ENCODE data around the gene HDAC9.

HDAC9 gene

DNA sequence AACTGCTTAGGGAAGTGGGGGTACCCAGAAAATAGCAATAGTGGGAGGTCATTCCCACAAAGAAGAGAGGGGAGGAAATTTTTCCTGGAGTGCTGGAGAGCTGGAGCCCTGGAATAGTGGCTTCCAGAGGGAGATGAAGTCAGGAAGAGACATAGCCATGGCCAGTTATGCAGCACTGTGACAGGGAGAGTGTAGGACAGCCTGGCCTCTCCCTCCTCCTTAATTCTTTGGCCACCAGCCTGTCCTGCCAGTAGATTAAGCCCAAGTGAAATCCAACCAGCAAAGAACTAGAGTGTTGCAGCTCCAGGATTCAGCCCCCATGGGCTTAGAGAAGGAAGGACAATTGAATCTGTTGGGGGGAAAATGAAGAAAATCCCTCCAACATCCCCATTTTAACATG, 130.5 kb downstream of the HDAC9 start:
- DNase-seq, result no peak
- intact Hi-C loops (cut with DNase I; ENCODE audit: low total_unique reads), result no loop called here
- H3K4me1 ChIP-seq, result peaks cover 0 to 9% (median 0%) of the 10 kb centered on the region in 4 donors
- H3K27me3 ChIP-seq, result no peaks in the 10 kb centered on the region
- TF ChIP-seq, protein P1, sequence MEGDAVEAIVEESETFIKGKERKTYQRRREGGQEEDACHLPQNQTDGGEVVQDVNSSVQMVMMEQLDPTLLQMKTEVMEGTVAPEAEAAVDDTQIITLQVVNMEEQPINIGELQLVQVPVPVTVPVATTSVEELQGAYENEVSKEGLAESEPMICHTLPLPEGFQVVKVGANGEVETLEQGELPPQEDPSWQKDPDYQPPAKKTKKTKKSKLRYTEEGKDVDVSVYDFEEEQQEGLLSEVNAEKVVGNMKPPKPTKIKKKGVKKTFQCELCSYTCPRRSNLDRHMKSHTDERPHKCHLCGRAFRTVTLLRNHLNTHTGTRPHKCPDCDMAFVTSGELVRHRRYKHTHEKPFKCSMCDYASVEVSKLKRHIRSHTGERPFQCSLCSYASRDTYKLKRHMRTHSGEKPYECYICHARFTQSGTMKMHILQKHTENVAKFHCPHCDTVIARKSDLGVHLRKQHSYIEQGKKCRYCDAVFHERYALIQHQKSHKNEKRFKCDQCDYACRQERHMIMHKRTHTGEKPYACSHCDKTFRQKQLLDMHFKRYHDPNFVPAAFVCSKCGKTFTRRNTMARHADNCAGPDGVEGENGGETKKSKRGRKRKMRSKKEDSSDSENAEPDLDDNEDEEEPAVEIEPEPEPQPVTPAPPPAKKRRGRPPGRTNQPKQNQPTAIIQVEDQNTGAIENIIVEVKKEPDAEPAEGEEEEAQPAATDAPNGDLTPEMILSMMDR (IDR thresholded peaks at IDR 0.05), result no peak
- H3K36me3 ChIP-seq, result peaks cover 0 to 10% (median 8%) of the 10 kb centered on the region in 3 donors
- H3K27ac ChIP-seq, result no peak overlapping the region
- H3K4me3 ChIP-seq, result no peak overlapping the region
- no peaks in the 10 kb centered on the region for H3K9me3 ChIP-seq

DNA sequence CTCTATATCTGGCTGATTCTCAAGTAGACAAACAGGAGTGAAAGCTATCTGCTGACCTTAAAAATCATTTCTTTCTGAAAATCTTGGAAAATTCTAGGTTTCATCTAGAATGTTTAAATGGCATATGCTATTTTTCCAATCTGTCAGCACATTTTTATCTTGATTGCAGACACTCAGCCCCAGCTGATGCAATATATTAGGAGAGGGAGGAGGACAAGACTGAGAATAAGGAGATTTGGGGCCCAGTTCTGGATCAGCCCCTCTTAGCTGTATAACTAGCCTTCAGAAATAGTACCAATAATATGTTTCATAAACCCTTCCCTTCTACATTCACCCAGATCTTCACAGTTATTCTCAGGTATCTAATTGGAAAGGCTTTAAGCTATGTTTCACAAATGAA, 131.2 kb downstream of the HDAC9 start:
- Histone ChIP-seq H3K4me3 (no peak overlapping the region), H3K27me3 (no peaks in the 10 kb centered on the region), H3K4me1 (peaks cover 0 to 9% (median 0%) of the 10 kb centered on the region in 4 donors), H3K9me3 (no peaks in the 10 kb centered on the region), H3K27ac (no peak overlapping the region), H3K36me3 (peaks cover 0 to 10% (median 8%) of the 10 kb centered on the region in 3 donors)
- no peak for DNase-seq
- intact Hi-C loops (cut with DNase I; ENCODE audit: low total_unique reads), result no loop called here
- TF ChIP-seq, protein P1 (IDR thresholded peaks at IDR 0.05), result no peak

DNA sequence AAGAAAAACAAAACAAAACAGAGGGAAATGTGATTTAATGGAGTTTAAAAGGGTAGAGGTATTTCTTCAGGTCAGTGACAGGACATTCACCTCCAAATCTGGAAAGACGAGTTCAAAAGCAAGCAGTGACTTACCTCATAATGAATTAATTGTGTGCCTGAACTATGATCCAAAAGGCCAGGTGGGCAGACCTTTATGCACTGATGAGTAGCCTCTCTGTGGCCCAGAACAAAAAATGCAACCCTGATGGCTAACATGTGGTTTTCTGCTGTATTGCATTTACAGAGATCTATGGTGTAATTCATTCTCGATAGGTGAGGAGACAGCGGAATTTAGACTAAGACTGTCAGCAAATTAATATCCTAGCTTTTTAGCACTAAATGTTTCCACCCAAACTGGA, 142.0 kb downstream of the HDAC9 start:
- DNase-seq, result no peak
- Histone ChIP-seq H3K4me3 (no peak overlapping the region), H3K4me1 (peaks cover 0 to 7% (median 0%) of the 10 kb centered on the region in 4 donors), H3K36me3 (peaks cover 3 to 20% (median 7%) of the 10 kb centered on the region in 3 donors), H3K27ac (no peak overlapping the region), H3K27me3 (no peaks in the 10 kb centered on the region), H3K9me3 (no peaks in the 10 kb centered on the region)
- intact Hi-C loops (cut with DNase I; ENCODE audit: low total_unique reads), result no loop called here
- TF ChIP-seq, protein P1 (IDR thresholded peaks at IDR 0.05), result no peak

DNA sequence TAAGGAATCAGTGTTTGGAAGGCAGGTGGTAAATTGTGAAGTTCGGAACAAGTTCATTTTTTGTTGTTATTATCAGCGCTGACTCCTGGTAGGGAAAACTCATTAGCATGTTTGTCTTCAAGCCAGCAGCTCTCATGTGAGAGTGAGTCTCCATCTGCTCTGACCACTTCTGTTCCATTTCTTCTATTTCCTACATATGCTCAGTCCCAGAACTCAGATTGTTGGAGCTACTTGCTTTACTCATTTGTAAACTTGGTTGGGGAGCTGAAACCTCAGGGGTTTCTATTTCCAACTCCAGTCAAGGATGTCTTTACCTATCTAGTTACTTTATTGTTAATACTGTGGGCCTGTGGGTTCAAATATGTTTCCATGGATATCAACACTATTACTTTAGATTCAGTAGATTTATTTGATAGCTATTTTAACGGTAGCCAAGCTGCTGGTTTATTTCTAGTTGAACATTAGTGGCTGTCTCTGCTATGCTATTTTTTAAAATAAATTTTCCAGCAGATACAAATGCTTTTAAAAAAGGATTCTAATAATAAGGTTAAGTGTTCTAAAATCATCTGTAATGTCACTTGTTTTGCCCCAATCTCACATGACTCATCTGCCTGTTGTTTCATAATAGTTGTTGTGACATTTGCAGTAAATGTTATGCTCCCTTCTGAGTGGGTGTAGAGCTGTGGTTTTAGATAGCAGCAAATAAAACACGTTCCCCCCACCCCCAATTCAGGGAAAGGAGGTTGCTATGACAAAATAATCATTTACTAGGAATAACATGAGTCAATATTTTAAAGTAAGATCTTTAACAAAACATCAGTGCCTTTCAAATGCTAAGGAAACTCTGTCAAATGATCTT, 143.3 kb downstream of the HDAC9 start:
- peak in 1 of 2 donors; percentile 31 for DNase-seq
- H3K36me3 ChIP-seq, result peaks cover 3 to 20% (median 7%) of the 10 kb centered on the region in 3 donors
- TF ChIP-seq, protein P1 (IDR thresholded peaks at IDR 0.05), result no peak
- peaks cover 0 to 7% (median 0%) of the 10 kb centered on the region in 4 donors for H3K4me1 ChIP-seq
- no peaks in the 10 kb centered on the region for H3K9me3 ChIP-seq
- no peak overlapping the region for H3K4me3 ChIP-seq
- intact Hi-C loops (cut with DNase I; ENCODE audit: low total_unique reads), result no loop called here
- H3K27me3 ChIP-seq, result no peaks in the 10 kb centered on the region
- H3K27ac ChIP-seq, result peak overlapping the region; percentile 34 to 48

DNA sequence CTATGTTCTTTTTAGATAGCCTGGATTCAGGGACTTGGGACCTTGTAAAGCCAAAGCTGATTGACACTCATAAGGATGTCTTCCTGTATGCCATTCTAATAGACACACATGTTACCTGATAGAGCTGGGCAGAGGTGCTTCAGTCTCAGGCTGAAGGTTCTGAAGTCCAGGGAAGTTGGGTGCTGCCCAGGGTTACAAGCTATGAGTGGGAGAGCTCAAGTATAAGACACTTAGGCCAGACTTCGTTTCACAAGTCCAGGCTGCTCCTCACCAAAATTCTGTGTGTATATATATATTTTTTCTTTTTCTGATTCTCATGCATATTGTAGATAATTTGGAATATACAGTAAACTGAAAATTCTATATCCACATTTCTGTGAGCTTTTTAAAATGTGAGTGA, 144.2 kb downstream of the HDAC9 start:
- H3K9me3 ChIP-seq, result no peaks in the 10 kb centered on the region
- no peak overlapping the region for H3K4me3 ChIP-seq
- no peaks in the 10 kb centered on the region for H3K27me3 ChIP-seq
- peaks cover 0 to 8% (median 0%) of the 10 kb centered on the region in 4 donors for H3K4me1 ChIP-seq
- H3K36me3 ChIP-seq, result peaks cover 3 to 15% (median 7%) of the 10 kb centered on the region in 3 donors
- intact Hi-C loops (cut with DNase I; ENCODE audit: low total_unique reads), result no loop called here
- H3K27ac ChIP-seq, result peak overlapping the region; percentile 34 to 48
- DNase-seq, result no peak
- TF ChIP-seq, protein P1 (IDR thresholded peaks at IDR 0.05), result no peak
